HEK293T (cell line): ENCODE results near the gene GFI1B.

Source experiments
- BHLHE40 ChIP-seq: fragments of 450-650 bp; IDR thresholded peaks from 2 replicates; pipeline ENCODE4 v1.6.1; 2016; ENCODE audit warnings: mild to moderate bottlenecking, moderate library complexity, borderline replicate concordance
- ELF4 ChIP-seq: fragments of 450-650 bp; IDR thresholded peaks from 2 replicates; pipeline ENCODE4 v1.6.1; 2017; ENCODE audit warnings: antibody characterized with exemption
- FOXM1 ChIP-seq: fragments of 450-650 bp; IDR thresholded peaks from 2 replicates; pipeline ENCODE4 v1.6.1; 2017; ENCODE audit warnings: mild to moderate bottlenecking, borderline replicate concordance
- NFRKB ChIP-seq: fragments of 450-650 bp; IDR thresholded peaks from 2 replicates; pipeline ENCODE4 v1.6.1; 2016; ENCODE audit warnings: mild to moderate bottlenecking, moderate library complexity
- SP1 ChIP-seq: fragments of 450-650 bp; IDR thresholded peaks from 2 replicates; pipeline ENCODE4 v1.6.1; 2017
- TARDBP ChIP-seq: fragments of 450-650 bp; IDR thresholded peaks from 2 replicates; pipeline ENCODE4 v1.6.1; 2016
- TF ChIP-seq, protein P1 (sequence below): fragments of 450-650 bp; IDR thresholded peaks from 2 replicates; pipeline ENCODE4 v1.6.1; 2016

- TF ChIP-seq ELF4 (no peak), FOXM1 (no peak), SP1 (no peak), TARDBP (no peak), NFRKB (no peak), BHLHE40 (no peak)
- TF ChIP-seq, protein P1, sequence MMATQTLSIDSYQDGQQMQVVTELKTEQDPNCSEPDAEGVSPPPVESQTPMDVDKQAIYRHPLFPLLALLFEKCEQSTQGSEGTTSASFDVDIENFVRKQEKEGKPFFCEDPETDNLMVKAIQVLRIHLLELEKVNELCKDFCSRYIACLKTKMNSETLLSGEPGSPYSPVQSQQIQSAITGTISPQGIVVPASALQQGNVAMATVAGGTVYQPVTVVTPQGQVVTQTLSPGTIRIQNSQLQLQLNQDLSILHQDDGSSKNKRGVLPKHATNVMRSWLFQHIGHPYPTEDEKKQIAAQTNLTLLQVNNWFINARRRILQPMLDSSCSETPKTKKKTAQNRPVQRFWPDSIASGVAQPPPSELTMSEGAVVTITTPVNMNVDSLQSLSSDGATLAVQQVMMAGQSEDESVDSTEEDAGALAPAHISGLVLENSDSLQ = no peak
Observed at GRCh38 chr9:132970324-132971062, 8.0 kb upstream of the GFI1B start.
